ENCODE results near the gene ZNF497. TPM values are rescaled to one million over a fixed set of nuclear protein-coding genes. Genes with fewer than 3 reads are reported as not detected.

ZNF497 gene
- total and polyA plus RNA-seq, 2 donors (not counting 1 experiment from before 2014, with no cell fraction given), result 1.6 to 2.7 TPM

GRCh38 chr19:58368561-58369360 is 6.2 kb upstream of the ZNF497 start:
- H3K9me3 ChIP-seq (ENCODE audit: control extremely low read depth in 1 of 3, control insufficient read depth in 2 of 3, insufficient read depth in 1 of 3, low read length in 2 of 3), result peaks cover 0 to 3% (median 0%) of the 10 kb centered on the region in 3 donors
- TF ChIP-seq CTCF (IDR thresholded peaks at IDR 0.05), result no peak
- no peak for TF ChIP-seq EZH2 (IDR thresholded peaks at IDR 0.05; ENCODE audit: borderline replicate concordance, insufficient read depth, low read depth, low read length, poor library complexity, severe bottlenecking)
- H3K4me1 Mint-ChIP-seq, result peaks cover 5% of the 10 kb centered on the region
- intact Hi-C loops (cut with micrococcal nuclease), result no loop called here
- no peak for ATAC-seq (ENCODE audit: low read depth)
- no peaks in the 10 kb centered on the region for H3K27me3 ChIP-seq (replicated peaks in 1 of 4; ENCODE audit: control extremely low read depth in 1 of 4, control insufficient read depth in 3 of 4, insufficient read depth in 4 of 4, low read length in 3 of 4)
- no peak overlapping the region for H3K4me3 Mint-ChIP-seq
- H4K20me1 ChIP-seq (ENCODE audit: control insufficient read depth, insufficient read depth, low read length, poor library complexity, severe bottlenecking), result no peaks in the 10 kb centered on the region
- no peak overlapping the region for H3K27ac ChIP-seq (ENCODE audit: low read length in 2 of 2)
- peaks cover 8 to 9% of the 10 kb centered on the region in 2 donors for H3K4me1 ChIP-seq (ENCODE audit: control insufficient read depth in 2 of 2, insufficient read depth in 2 of 2, low read length in 2 of 2)
- no peaks in the 10 kb centered on the region for H3K9me3 Mint-ChIP-seq (ENCODE audit: insufficient read depth)
- H3K27ac Mint-ChIP-seq, result no peak overlapping the region
- CTCF ChIA-PET, result no interaction called here
- H3K27me3 Mint-ChIP-seq, result no peaks in the 10 kb centered on the region
- no peaks in the 10 kb centered on the region for H3K36me3 ChIP-seq (replicated peaks in 1 of 2; ENCODE audit: control extremely low read depth in 1 of 2, control insufficient read depth in 1 of 2, extremely low read depth in 1 of 2, insufficient read depth in 2 of 2, low read length in 1 of 2)
- WGBS (ENCODE audit: insufficient coverage), result 98% methylated on average over 68 of the region's 68 CpGs
- H3K4me2 ChIP-seq (replicated peaks; ENCODE audit: low read depth, low read length, poor library complexity, severe bottlenecking), result no peak overlapping the region
- no peak overlapping the region for H2AFZ ChIP-seq (ENCODE audit: insufficient read depth, low read depth, low read length, poor library complexity, severe bottlenecking)
- H3K79me2 ChIP-seq (ENCODE audit: control insufficient read depth, insufficient read depth, low read length), result peaks cover 12% of the 10 kb centered on the region
- no peak overlapping the region for H3K9ac ChIP-seq (ENCODE audit: low read length)
- POLR2A ChIA-PET, result no interaction called here
- H3K4me3 ChIP-seq (ENCODE audit: control extremely low read depth in 1 of 5, extremely low read depth in 1 of 5, insufficient read depth in 1 of 5, low read depth in 2 of 5, low read length in 4 of 5), result no peak overlapping the region
- DNase-seq, result no peak

GRCh38 chr19:58367698-58368454 is 5.3 kb upstream of the ZNF497 start:
- Mint-ChIP-seq H3K27me3 (no peaks in the 10 kb centered on the region), H3K9me3 (ENCODE audit: insufficient read depth) (no peaks in the 10 kb centered on the region), H3K4me1 (peaks cover 6% of the 10 kb centered on the region), H3K27ac (no peak overlapping the region), H3K4me3 (no peak overlapping the region)
- no peak overlapping the region for H3K4me2 ChIP-seq (replicated peaks; ENCODE audit: low read depth, low read length, poor library complexity, severe bottlenecking)
- H3K4me3 ChIP-seq (ENCODE audit: control extremely low read depth in 1 of 5, extremely low read depth in 1 of 5, insufficient read depth in 1 of 5, low read depth in 2 of 5, low read length in 4 of 5), result no peak overlapping the region
- DNase-seq (no peak), ATAC-seq (ENCODE audit: low read depth) (no peak)
- 97% methylated on average over 106 of the region's 106 CpGs for WGBS (ENCODE audit: insufficient coverage)
- peaks cover 4% of the 10 kb centered on the region for H3K79me2 ChIP-seq (ENCODE audit: control insufficient read depth, insufficient read depth, low read length)
- no peaks in the 10 kb centered on the region for H3K36me3 ChIP-seq (replicated peaks in 1 of 2; ENCODE audit: control extremely low read depth in 1 of 2, control insufficient read depth in 1 of 2, extremely low read depth in 1 of 2, insufficient read depth in 2 of 2, low read length in 1 of 2)
- peaks cover 0 to 3% (median 0%) of the 10 kb centered on the region in 3 donors for H3K9me3 ChIP-seq (ENCODE audit: control extremely low read depth in 1 of 3, control insufficient read depth in 2 of 3, insufficient read depth in 1 of 3, low read length in 2 of 3)
- ChIA-PET POLR2A (no interaction called here), CTCF (no interaction called here)
- no peak overlapping the region for H3K27ac ChIP-seq (ENCODE audit: low read length in 2 of 2)
- no peak overlapping the region for H2AFZ ChIP-seq (ENCODE audit: insufficient read depth, low read depth, low read length, poor library complexity, severe bottlenecking)
- no peaks in the 10 kb centered on the region for H3K27me3 ChIP-seq (replicated peaks in 1 of 4; ENCODE audit: control extremely low read depth in 1 of 4, control insufficient read depth in 3 of 4, insufficient read depth in 4 of 4, low read length in 3 of 4)
- no peaks in the 10 kb centered on the region for H4K20me1 ChIP-seq (ENCODE audit: control insufficient read depth, insufficient read depth, low read length, poor library complexity, severe bottlenecking)
- TF ChIP-seq CTCF (IDR thresholded peaks at IDR 0.05), result no peak
- no peak for TF ChIP-seq EZH2 (IDR thresholded peaks at IDR 0.05; ENCODE audit: borderline replicate concordance, insufficient read depth, low read depth, low read length, poor library complexity, severe bottlenecking)
- peaks cover 8 to 18% of the 10 kb centered on the region in 2 donors for H3K4me1 ChIP-seq (ENCODE audit: control insufficient read depth in 2 of 2, insufficient read depth in 2 of 2, low read length in 2 of 2)
- no peak overlapping the region for H3K9ac ChIP-seq (ENCODE audit: low read length)
- intact Hi-C loops (cut with micrococcal nuclease), result no loop called here

Data from B cell (primary cell).